ENCODE measurements around the gene PEX5L. TPM values are rescaled to one million over a fixed set of nuclear protein-coding genes. Genes with fewer than 3 reads are reported as not detected.

PEX5L gene
- polyA plus RNA-seq, 1 of the 3 experiments (the other 2 are of a cell fraction): not detected

DNA sequence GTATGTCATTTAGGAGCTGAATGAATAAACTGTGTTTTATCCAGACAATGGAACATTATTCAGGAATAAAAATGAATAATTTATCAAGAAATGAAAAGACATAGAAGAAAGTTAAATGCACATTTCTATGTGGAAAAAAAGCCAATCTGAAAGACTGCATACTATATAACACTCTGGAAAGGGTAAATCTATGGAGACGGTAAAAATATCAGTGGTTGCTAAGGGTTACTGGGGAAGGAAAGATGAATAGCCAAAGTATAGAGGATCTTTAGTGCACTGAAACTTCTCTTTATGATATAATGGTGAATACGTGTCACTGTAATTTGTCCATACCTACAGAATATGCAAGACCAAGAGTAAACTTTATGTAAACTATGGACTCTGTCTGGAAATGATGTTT is 46.0 kb upstream of the PEX5L start:
- TF ChIP-seq, protein P1, sequence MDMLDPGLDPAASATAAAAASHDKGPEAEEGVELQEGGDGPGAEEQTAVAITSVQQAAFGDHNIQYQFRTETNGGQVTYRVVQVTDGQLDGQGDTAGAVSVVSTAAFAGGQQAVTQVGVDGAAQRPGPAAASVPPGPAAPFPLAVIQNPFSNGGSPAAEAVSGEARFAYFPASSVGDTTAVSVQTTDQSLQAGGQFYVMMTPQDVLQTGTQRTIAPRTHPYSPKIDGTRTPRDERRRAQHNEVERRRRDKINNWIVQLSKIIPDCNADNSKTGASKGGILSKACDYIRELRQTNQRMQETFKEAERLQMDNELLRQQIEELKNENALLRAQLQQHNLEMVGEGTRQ (IDR thresholded peaks at IDR 0.05; ENCODE audit: borderline replicate concordance, low read depth, low read length): no peak
- no peak for TF ChIP-seq FOSL2 (IDR thresholded peaks at IDR 0.05; ENCODE audit: borderline replicate concordance, low read depth)
- TF ChIP-seq ZBTB33 (IDR thresholded peaks at IDR 0.05; ENCODE audit: borderline replicate concordance, low read depth): no peak
- TF ChIP-seq TCF12 (IDR thresholded peaks at IDR 0.05): no peak
- TF ChIP-seq PBX3 (IDR thresholded peaks at IDR 0.05): no peak
- no peak for TF ChIP-seq TEAD4 (IDR thresholded peaks at IDR 0.05; ENCODE audit: borderline replicate concordance, insufficient read depth)
- no peak for TF ChIP-seq USF1 (IDR thresholded peaks at IDR 0.05; ENCODE audit: borderline replicate concordance, low read depth)
- TF ChIP-seq, protein P2, sequence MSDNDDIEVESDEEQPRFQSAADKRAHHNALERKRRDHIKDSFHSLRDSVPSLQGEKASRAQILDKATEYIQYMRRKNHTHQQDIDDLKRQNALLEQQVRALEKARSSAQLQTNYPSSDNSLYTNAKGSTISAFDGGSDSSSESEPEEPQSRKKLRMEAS (IDR thresholded peaks at IDR 0.05; ENCODE audit: low read depth): no peak
- no peak for TF ChIP-seq ELF1 (IDR thresholded peaks at IDR 0.05)
- TF ChIP-seq JUND (IDR thresholded peaks at IDR 0.05): no peak
- TF ChIP-seq GATA2 (CRISPR knock-in tag; IDR thresholded peaks at IDR 0.05): no peak
- TF ChIP-seq YY1 (IDR thresholded peaks at IDR 0.05; ENCODE audit: low read depth): no peak
- TF ChIP-seq RCOR1 (IDR thresholded peaks at IDR 0.05; ENCODE audit: low read length): no peak
- no peak for TF ChIP-seq NFIC (IDR thresholded peaks at IDR 0.05; ENCODE audit: borderline replicate concordance)
- TF ChIP-seq FOXM1 (IDR thresholded peaks at IDR 0.05; ENCODE audit: low read depth): no peak
- TF ChIP-seq TAF1 (IDR thresholded peaks at IDR 0.05; ENCODE audit: borderline replicate concordance, low read depth, low read length): no peak
- no peak for TF ChIP-seq IRF3 (IDR thresholded peaks at IDR 0.05; ENCODE audit: low read depth, low read length)
- POLR2A ChIA-PET: no interaction called here
- Histone ChIP-seq H2AFZ (ENCODE audit: low read depth) (no peak overlapping the region), H3K9me2 (no peaks in the 10 kb centered on the region), H3K27ac (ENCODE audit: low read depth in 2 of 2, low read length in 1 of 2) (no peak overlapping the region), H3K36me3 (replicated peaks in 1 of 2; ENCODE audit: control insufficient read depth in 1 of 2, insufficient read depth in 2 of 2, low read length in 1 of 2) (no peaks in the 10 kb centered on the region), H3K9ac (no peak overlapping the region), H3K9me3 (no peaks in the 10 kb centered on the region), H3K4me3 (ENCODE audit: low read depth in 2 of 2, low read length in 1 of 2) (no peak overlapping the region), H3K27me3 (ENCODE audit: insufficient read depth) (no peaks in the 10 kb centered on the region), H3F3A (replicated peaks; ENCODE audit: insufficient read depth) (no peaks in the 10 kb centered on the region), H3K4me1 (ENCODE audit: control insufficient read depth in 1 of 2, insufficient read depth in 2 of 2, low read depth in 1 of 2, low read length in 1 of 2) (no peaks in the 10 kb centered on the region), H3K4me2 (no peak overlapping the region), H3K79me2 (ENCODE audit: insufficient read depth) (no peaks in the 10 kb centered on the region), H4K20me1 (ENCODE audit: insufficient read depth) (no peaks in the 10 kb centered on the region)
- 58% methylated on average over 2 of the region's 2 CpGs for WGBS (ENCODE audit: low lambda C conversion rate)
- DNase-seq: no peak
- CTCF ChIA-PET: no interaction called here

Data from SK-N-SH (cell line).